Mesenteric fat pad (tissue), 1 donor: ENCODE measurements around the gene TFR2. TPM values are rescaled to one million over a fixed set of nuclear protein-coding genes. Genes with fewer than 3 reads are reported as not detected.
"Not testable (repeated sequence)": the region's sequence is repeated elsewhere in the genome, so short reads cannot be mapped to it uniquely, and the experiment has no call there.

Experiments
- DNase-seq: peaks from one replicate; pipeline ENCODE4 v3.0.0-alpha.2; 2020; ENCODE audit warnings: low spot score
- total RNA-seq: library from RNA; stranded (reverse); fragmentation: NEBNext Ultra II Directional; extraction: Animal tissue kit (Norgen Biotek cat#: 25700); gene quantifications from one replicate; pipeline ENCODE4 v1.2.1, GENCODE V29; 2021
- donor health status: DM: yes; HTN: yes; CAD: no.

Gene TFR2
- total RNA-seq, 1 donor from 2014 or later: 0.29 TPM

- no peak for DNase-seq
These were observed 37.1 kb upstream of the TFR2 start for GRCh38 chr7:100678291-100678984.

GRCh38 chr7:100677308-100678267 lies 36.2 kb upstream of the TFR2 start:
- no peak for DNase-seq

GRCh38 chr7:100676501-100677306 lies 35.4 kb upstream of the TFR2 start:
- no peak for DNase-seq

GRCh38 chr7:100675581-100676350 lies 34.4 kb upstream of the TFR2 start:
- no peak for DNase-seq

GRCh38 chr7:100675105-100675451 lies 33.7 kb upstream of the TFR2 start:
- DNase-seq: no peak

- no peak for DNase-seq
These were observed 33.2 kb upstream of the TFR2 start for GRCh38 chr7:100674411-100675104.

GRCh38 chr7:100673942-100674410 lies 32.6 kb upstream of the TFR2 start:
- no peak for DNase-seq

GRCh38 chr7:100673302-100673941 lies 32.1 kb upstream of the TFR2 start, which contains the start of gene GNB2:
GNB2 (plus strand) TSS chr7:100673740; CDS start chr7:100676266, 2,526 bp downstream.
- peak; percentile 100 for DNase-seq

GRCh38 chr7:100671353-100672327 lies 30.3 kb upstream of the TFR2 start:
- no peak for DNase-seq

GRCh38 chr7:100670074-100670473 lies 28.7 kb upstream of the TFR2 start:
- no peak for DNase-seq

- not testable (repeated sequence) for DNase-seq
These were observed 27.8 kb upstream of the TFR2 start for GRCh38 chr7:100669106-100669505.

- no peak for DNase-seq
These were observed 26.7 kb upstream of the TFR2 start for GRCh38 chr7:100668069-100668449.

- no peak for DNase-seq
These were observed 26.1 kb upstream of the TFR2 start for GRCh38 chr7:100667331-100668068.

GRCh38 chr7:100665168-100665726 lies 23.9 kb upstream of the TFR2 start:
- no peak for DNase-seq

- not testable (repeated sequence) for DNase-seq
These were observed 20.9 kb upstream of the TFR2 start for GRCh38 chr7:100662194-100662776.

- no peak for DNase-seq
These were observed 14.7 kb upstream of the TFR2 start, which contains the start of gene ACTL6B for GRCh38 chr7:100655908-100656674. ACTL6B (minus strand) TSS chr7:100656448; CDS start chr7:100656354, 94 bp downstream.
